ENCODE measurements around the gene RBPJ. TPM values are rescaled to one million over a fixed set of nuclear protein-coding genes. Genes with fewer than 3 reads are reported as not detected.
"Not testable (repeated sequence)": the region's sequence is repeated elsewhere in the genome, so short reads cannot be mapped to it uniquely, and the experiment has no call there.

Gene RBPJ
- polyA plus RNA-seq, 1 donor from 2014 or later: 89.8 TPM

GRCh38 chr4:26356081-26356501, 35.3 kb downstream of the RBPJ start:
- Histone ChIP-seq H4K20me1 (ENCODE audit: insufficient read depth) (no peaks in the 10 kb centered on the region), H3K27me3 (ENCODE audit: insufficient read depth, low read depth, low read length) (no peaks in the 10 kb centered on the region), H3K9ac (ENCODE audit: low read length) (no peak overlapping the region), H3K4me3 (ENCODE audit: low read length) (no peak overlapping the region), H3F3A (ENCODE audit: insufficient read depth, low read length, poor library complexity, severe bottlenecking) (no peaks in the 10 kb centered on the region), H2AFZ (ENCODE audit: low read depth, low read length) (no peak overlapping the region), H3K9me3 (ENCODE audit: low read length) (no peaks in the 10 kb centered on the region), H3K27ac (ENCODE audit: low read length) (no peak overlapping the region), H3K4me2 (ENCODE audit: low read length) (no peak overlapping the region), H3K79me2 (replicated peaks; ENCODE audit: insufficient read depth, low read length) (peaks cover 93% of the 10 kb centered on the region), H3K36me3 (ENCODE audit: insufficient read depth, low read length) (no peaks in the 10 kb centered on the region), H3K9me2 (ENCODE audit: insufficient read depth, low read length) (no peaks in the 10 kb centered on the region)
- TF ChIP-seq EP300 (conservative IDR thresholded peaks at IDR 0.05; ENCODE audit: poor library complexity, severe bottlenecking) (no peak), CTCF (IDR thresholded peaks at IDR 0.05; ENCODE audit: poor library complexity, severe bottlenecking) (no peak), RAD21 (conservative IDR thresholded peaks at IDR 0.05) (no peak), EZH2 (IDR thresholded peaks at IDR 0.05; ENCODE audit: borderline replicate concordance, insufficient read depth, low read length, poor library complexity, severe bottlenecking) (no peak), SMC3 (conservative IDR thresholded peaks at IDR 0.05; ENCODE audit: poor library complexity) (no peak), REST (IDR thresholded peaks at IDR 0.05; ENCODE audit: borderline replicate concordance) (no peak), MXI1 (conservative IDR thresholded peaks at IDR 0.05; ENCODE audit: poor library complexity, severe bottlenecking) (no peak), POLR2AphosphoS5 (IDR thresholded peaks at IDR 0.05) (no peak)

- H3K4me2 ChIP-seq (ENCODE audit: low read length); H3F3A ChIP-seq (ENCODE audit: insufficient read depth, low read length, poor library complexity, severe bottlenecking); H2AFZ ChIP-seq (ENCODE audit: low read depth, low read length); H3K4me3 ChIP-seq (ENCODE audit: low read length); H3K27ac ChIP-seq (ENCODE audit: low read length); H4K20me1 ChIP-seq (ENCODE audit: insufficient read depth); H3K9me3 ChIP-seq (ENCODE audit: low read length); H3K9ac ChIP-seq (ENCODE audit: low read length); H3K36me3 ChIP-seq (ENCODE audit: insufficient read depth, low read length); H3K9me2 ChIP-seq (ENCODE audit: insufficient read depth, low read length); H3K27me3 ChIP-seq (ENCODE audit: insufficient read depth, low read depth, low read length): not testable (repeated sequence)
- peaks cover 96% of the 10 kb centered on the region for H3K79me2 ChIP-seq (replicated peaks; ENCODE audit: insufficient read depth, low read length)
Measured at GRCh38 chr4:26359521-26359920, 38.7 kb downstream of the RBPJ start.

GRCh38 chr4:26360273-26360672, 39.5 kb downstream of the RBPJ start:
- Histone ChIP-seq H3K9me3 (ENCODE audit: low read length) (no peaks in the 10 kb centered on the region), H3K27ac (ENCODE audit: low read length) (no peak overlapping the region), H4K20me1 (ENCODE audit: insufficient read depth) (no peaks in the 10 kb centered on the region), H3K27me3 (ENCODE audit: insufficient read depth, low read depth, low read length) (no peaks in the 10 kb centered on the region), H3K4me2 (ENCODE audit: low read length) (no peak overlapping the region), H3F3A (ENCODE audit: insufficient read depth, low read length, poor library complexity, severe bottlenecking) (no peaks in the 10 kb centered on the region), H3K79me2 (replicated peaks; ENCODE audit: insufficient read depth, low read length) (peaks cover 91% of the 10 kb centered on the region), H3K36me3 (ENCODE audit: insufficient read depth, low read length) (no peaks in the 10 kb centered on the region), H3K9ac (ENCODE audit: low read length) (no peak overlapping the region), H2AFZ (ENCODE audit: low read depth, low read length) (no peak overlapping the region), H3K4me3 (ENCODE audit: low read length) (no peak overlapping the region), H3K9me2 (ENCODE audit: insufficient read depth, low read length) (no peaks in the 10 kb centered on the region)
- TF ChIP-seq EZH2 (IDR thresholded peaks at IDR 0.05; ENCODE audit: borderline replicate concordance, insufficient read depth, low read length, poor library complexity, severe bottlenecking) (no peak), EP300 (conservative IDR thresholded peaks at IDR 0.05; ENCODE audit: poor library complexity, severe bottlenecking) (no peak), CTCF (IDR thresholded peaks at IDR 0.05; ENCODE audit: poor library complexity, severe bottlenecking) (no peak), MXI1 (conservative IDR thresholded peaks at IDR 0.05; ENCODE audit: poor library complexity, severe bottlenecking) (no peak), POLR2AphosphoS5 (IDR thresholded peaks at IDR 0.05) (no peak), REST (IDR thresholded peaks at IDR 0.05; ENCODE audit: borderline replicate concordance) (no peak), SMC3 (conservative IDR thresholded peaks at IDR 0.05; ENCODE audit: poor library complexity) (no peak)

Measured in neural cell (in vitro differentiated cells).